GM10266 (cell line): ENCODE data around the gene MYLK.

Experiments
- DNase-seq: peaks from one replicate; pipeline ENCODE4 v3.0.0; 2012; ENCODE audit errors: extremely low spot score
- TF ChIP-seq, protein P1 (sequence below): IDR thresholded peaks from 2 replicates; pipeline ENCODE4 v1.5.1; 2012; ENCODE audit warnings: mild to moderate bottlenecking, low read depth; ENCODE audit not compliant: control insufficient read depth, insufficient read depth; ENCODE audit errors: missing control alignments

The MYLK gene

DNA sequence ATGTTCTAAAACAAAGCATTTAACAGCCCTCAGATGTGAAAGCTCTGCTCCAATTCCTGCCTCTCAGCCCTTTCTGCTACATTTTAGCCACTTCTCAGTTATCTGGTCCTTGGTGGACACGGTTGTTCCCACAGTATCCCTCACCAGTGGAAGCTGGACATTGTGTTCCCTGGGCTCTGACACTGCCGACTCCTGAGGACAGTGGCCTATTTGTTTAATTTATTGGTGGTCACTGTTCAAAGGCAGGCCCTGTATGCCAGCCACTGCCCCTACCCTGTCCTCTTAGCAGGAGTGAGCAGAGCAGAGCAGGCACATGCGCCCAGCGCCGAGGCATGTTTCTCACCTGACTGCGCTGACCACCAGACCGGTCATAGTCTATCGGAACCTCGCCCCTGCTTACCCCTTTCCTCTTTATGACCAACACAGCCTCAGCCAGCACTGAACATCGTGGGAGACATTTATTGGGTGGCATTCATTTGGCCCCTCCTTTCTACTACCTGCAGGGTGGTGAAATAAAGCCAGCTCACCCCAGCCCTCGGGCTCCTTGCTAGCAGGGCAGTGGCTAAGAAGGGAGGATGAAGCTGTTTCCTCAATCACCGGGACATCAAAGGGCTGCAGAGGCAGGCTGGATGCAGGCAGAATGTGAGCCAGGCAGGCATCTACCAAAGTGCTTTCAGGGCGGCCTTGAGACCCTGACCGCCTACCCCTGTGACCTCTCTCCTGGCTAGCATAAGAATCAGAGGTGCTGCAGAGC lies 245.0 kb downstream of the MYLK start:
- TF ChIP-seq, protein P1, sequence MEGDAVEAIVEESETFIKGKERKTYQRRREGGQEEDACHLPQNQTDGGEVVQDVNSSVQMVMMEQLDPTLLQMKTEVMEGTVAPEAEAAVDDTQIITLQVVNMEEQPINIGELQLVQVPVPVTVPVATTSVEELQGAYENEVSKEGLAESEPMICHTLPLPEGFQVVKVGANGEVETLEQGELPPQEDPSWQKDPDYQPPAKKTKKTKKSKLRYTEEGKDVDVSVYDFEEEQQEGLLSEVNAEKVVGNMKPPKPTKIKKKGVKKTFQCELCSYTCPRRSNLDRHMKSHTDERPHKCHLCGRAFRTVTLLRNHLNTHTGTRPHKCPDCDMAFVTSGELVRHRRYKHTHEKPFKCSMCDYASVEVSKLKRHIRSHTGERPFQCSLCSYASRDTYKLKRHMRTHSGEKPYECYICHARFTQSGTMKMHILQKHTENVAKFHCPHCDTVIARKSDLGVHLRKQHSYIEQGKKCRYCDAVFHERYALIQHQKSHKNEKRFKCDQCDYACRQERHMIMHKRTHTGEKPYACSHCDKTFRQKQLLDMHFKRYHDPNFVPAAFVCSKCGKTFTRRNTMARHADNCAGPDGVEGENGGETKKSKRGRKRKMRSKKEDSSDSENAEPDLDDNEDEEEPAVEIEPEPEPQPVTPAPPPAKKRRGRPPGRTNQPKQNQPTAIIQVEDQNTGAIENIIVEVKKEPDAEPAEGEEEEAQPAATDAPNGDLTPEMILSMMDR: no peak
- no peak for DNase-seq

DNA sequence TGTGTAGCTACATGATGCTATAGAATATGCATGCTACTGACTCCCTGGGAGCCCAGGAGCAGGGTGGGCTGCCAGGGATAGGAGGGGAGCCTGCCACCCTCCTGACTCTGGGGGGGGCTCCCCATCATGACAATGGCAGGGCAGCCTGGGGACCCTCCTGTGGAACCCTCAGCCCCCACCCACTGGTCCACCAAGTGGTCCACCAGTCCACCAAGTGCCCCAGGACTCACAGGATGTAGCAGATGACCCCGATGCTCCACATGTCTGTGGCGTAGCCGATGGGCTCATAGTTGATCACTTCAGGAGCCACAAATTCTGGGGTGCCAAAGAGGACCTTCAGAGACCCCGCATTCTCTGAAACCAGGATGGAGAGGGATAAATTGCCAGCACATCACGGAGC lies 246.3 kb downstream of the MYLK start:
- no peak for DNase-seq
- TF ChIP-seq, protein P1: no peak

DNA sequence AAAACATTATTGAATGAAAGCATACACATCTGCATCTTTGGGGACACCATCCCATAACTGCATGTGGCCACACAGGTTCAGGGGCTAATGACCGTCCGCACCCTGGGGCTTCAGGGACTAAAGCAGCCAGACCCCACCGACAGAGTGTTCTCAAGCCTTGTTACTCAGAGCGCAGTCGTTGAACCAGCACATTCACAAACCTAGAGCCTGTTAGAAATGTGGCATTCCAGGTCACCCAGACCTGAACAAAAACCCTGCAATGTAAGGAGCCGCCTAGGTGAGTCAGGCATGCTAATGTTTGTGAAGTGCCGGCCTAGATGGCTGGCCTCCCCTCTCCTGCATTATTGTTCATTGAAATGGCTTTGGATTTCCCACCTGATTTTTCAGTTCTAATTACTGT lies 247.0 kb downstream of the MYLK start:
- DNase-seq: no peak
- TF ChIP-seq, protein P1: no peak

DNA sequence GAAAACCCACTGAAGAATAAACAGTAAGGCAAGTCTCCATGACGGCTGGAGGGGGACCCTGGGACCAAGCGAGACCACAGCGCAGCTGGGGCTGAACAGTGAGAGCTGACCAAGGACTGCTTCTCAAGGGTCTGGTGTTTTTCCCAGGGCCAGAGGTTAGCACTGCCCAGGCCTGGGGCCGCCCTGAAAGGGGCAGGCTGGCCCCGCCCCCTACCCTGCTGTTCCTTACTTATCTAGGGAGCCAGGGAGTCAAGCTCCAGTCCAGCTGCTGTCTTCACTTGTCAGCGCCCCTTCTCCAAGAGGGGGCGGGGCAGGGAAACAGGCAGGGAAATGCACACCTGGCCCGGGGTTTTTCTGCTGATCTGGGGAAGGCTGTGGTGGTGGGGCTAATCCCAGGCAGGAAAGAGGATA lies 247.7 kb downstream of the MYLK start:
- TF ChIP-seq, protein P1: no peak
- DNase-seq: no peak

DNA sequence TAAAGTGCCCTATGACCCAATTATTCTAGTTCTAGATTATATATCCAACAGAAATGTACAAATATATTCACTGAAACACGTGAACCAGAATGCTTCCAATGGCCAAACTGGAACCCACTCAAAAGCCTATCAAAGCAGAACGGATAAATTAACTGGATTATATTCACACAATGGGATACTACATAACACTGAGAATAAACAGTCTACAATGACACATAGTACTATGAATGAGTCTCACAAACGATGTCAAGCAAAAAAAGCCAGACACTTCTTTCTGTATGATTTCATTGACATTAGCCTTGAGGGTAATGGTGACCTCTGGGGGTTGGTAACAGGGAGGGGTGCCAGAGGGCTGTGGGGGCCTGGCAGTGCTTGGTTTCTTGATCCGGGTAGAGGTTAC lies 248.4 kb downstream of the MYLK start:
- no peak for DNase-seq

DNA sequence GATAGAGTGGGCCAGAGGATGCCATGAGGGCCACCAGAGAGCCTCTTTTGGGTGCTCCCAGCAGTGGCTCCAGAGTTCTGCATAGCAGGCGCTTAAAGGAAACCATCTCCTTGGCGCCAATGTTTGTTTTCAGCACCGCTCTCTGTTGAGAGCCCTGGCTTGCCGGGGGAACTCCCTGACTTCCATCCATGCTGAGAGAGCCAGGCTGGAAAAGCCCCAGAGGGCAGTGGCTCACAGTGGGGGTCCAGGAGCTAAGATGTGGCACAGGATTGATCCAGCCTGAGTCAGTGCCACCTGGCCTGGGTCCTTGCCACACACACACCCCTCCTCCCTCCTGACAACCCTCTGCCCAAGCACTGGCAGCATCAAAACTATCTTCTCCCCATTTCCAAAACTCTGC lies 248.9 kb downstream of the MYLK start:
- TF ChIP-seq, protein P1: no peak
- DNase-seq: no peak

More for the DNA sequence above, 248.4 kb downstream of the MYLK start:
- TF ChIP-seq, protein P1: no peak

DNA sequence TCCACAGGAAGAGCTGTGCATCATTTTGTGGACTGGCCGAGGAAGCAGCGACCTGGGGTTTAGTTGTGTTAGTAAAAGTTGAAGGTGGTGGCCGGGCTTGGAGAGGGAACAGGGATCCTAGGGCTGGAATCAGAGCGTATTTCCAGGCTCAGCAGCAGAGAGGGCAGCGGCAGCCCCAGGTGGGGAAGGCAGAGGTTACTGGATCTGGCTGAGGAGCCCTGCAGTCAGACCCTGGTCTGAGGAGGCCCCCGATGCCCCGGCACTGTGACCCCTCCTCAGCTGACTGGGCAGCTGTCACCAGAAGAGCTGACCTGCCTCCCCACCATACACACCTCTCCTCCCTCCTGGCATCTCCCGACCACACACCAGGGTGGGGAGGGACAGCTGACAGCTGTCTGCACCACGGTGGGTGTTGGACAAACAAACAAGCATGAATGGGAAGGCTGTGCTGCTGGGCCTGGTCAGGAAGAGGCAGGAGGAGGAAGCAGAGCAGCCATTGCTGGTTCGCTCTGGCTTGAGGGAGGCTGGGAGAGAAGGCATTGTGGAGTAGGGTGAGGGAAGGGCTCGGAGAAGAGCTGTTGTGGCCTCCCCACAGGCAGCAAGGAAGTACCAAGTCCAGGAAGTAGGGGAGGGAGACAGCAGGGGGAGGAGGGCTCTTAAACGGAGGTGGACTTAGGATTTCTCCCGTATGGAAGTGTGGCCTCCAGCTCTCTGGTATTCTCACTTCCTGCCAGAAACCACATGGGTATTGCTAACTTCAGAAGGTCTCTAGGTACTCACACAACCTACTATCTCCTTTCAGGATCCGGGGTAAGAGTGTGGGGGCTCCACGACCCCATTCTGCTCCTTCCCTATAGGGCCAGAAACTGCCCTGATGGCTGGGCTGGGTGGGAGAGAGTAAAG lies 249.7 kb downstream of the MYLK start:
- no peak for DNase-seq
- TF ChIP-seq, protein P1: no peak
